DMS53 treated with DMSO at 0.1 percent for 48 hours (cell line): ENCODE results near the gene CELF2.

ENCODE experiments used
- DNase-seq: peaks from one replicate; lab custom pipeline; 2025; ENCODE audit not compliant: unreplicated experiment; lab: John Stamatoyannopoulos, UW

Gene CELF2

GRCh38 chr10:11057018-11057417 lies 39.3 kb downstream of the CELF2 start:
- DNase-seq: no peak

DNA sequence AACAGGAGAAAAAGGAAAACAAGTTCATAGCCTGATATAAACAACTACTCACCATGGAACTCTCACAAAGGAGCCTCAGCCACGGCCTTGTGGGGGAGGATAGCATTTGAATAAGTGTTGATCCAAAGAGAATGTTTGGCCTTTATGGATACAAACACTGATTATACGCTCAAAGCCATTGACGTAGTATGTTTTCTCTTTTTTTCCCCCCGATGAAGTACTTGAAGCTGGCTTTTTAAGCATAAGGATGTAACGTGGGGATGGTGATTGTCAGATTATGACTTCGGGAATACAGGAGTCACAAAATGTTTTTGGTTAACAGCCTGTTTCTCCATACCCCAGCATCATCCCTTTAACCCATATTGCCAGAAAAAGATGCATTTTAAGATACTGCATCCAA lies 39.8 kb downstream of the CELF2 start:
- no peak for DNase-seq

DNA sequence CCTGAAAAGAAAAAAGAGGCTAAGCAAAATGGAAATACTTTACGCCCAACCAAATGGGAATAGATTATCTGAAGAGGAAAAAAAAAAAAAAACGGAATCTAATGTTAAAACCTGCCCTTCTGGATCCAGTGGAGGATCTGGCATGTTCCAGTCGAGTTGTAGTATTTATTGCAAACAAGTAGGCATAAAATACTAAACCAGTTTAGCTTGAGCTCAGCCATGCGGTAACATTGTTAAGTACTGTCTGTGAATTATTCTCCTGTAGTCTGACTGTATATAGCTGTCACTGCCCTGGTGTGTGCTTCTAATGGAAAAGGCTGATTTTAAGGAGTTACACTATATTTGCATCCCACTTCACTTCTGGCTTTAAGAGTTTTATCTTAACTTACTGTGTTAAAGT lies 40.3 kb downstream of the CELF2 start:
- DNase-seq: no peak

DNA sequence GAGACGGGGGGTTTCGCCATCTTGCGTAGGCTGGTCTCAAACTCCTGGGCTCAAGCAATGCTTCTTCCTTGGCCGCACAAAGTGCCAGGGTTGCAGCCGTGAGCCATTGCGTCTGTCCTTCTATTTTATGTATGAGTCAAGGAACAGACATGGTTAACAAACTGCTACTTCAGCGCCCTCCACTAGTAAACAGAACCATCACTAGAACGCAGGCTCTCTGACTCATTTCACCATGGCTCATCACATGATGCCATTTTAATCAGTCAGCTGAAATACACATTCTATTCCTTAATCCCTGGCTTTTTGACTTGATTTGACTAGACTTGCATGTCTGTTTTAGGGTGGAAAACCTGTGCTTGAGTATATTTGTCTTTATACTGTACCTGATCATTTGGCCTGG lies 41.3 kb downstream of the CELF2 start:
- no peak for DNase-seq

GRCh38 chr10:11063856-11064255 lies 46.2 kb downstream of the CELF2 start:
- no peak for DNase-seq

DNA sequence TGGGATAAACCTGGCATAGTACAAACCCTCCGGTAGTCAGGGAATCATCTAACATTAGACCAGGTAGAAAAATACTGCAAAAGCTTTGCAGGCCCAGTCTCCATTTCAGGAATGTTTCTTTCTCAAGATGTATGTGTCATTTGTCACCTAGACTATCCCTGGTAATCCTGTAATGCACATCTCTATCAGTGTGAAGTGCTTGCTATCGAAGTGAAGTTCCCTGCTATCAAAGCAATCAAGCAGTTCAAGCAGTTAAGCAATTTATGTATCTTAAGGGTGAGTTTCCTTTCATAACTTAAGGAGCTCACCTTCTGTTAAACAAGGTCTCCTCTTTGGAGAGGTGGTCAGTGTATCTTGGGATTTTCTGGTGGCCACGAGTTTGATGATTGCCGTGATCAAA lies 47.2 kb downstream of the CELF2 start:
- DNase-seq: no peak

- no peak for DNase-seq
Measured at GRCh38 chr10:11065567-11065966, 47.9 kb downstream of the CELF2 start.

DNA sequence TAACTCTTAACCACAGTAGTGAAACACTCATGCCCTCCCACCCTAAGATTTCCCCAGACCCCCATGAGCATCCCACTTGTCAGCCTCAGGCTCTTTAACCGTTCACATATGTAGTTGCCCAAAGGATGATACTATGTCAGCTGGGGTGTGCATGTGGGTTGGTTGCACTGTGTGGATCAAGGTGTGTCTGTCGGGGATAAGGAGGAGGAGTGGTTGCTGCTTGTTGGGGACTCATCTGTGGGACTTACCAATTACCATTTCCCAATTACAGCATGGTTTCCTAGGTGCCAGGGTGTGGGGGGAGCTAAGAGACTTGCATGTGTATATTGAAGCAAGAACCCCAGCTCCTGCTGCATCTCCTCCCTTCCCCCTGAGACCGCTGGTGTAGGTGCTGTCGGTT lies 48.8 kb downstream of the CELF2 start:
- DNase-seq: no peak

GRCh38 chr10:11068861-11069633 lies 51.4 kb downstream of the CELF2 start:
- DNase-seq: no peak

GRCh38 chr10:11073410-11073809 lies 55.7 kb downstream of the CELF2 start:
- no peak for DNase-seq

DNA sequence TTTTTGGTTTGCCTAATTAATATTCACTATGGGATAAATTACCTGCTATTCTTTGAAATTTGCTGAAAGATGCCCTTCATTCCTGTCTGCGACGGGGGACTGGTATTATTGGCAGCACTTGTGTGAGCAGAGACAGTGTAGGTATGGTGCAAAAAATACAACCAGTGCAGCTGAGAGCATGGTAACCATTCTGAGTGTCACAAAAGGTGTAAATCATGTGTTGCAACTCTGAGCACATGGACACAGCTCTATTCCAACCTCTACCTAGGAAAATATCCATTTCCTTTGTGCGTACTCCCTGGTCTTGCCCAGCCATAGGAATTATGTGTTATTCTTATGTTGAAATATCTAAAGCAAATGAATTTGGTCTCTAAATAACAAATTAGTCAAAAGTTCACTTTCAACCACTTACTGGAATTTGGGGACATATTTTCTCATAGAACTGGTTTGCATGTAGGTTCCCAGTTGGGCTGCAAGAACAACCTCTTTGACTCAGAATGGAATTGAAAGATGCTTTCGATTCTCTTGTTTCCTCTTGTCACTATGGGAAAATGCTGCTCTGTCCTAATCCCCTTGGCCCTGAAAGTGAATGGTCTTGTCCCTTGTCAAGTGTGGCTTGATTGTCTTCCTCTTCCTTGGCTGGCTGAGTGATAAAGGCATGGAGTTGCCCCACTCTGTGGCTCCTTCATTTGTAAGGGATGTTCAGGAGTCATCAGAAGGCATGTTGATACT lies 57.0 kb downstream of the CELF2 start:
- no peak for DNase-seq

DNA sequence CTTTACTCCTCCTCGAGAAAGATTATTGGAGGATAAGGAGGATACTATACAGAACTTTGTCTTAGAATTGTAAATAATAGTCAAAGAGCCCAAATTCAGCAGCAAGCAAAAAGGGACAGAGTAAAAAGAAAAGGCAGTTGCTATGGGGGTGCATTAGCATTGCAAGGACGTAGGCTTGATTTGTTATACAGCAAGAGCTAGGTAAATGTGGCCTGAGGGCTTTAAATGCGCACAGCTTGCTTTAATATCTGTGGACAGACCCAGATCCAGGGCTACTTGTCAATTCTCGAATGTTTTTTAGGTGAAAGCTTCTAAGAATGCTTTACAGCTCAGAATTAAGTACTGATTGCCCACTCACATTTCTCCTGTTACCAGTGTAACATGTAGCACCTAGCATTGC lies 58.5 kb downstream of the CELF2 start:
- DNase-seq: no peak

DNA sequence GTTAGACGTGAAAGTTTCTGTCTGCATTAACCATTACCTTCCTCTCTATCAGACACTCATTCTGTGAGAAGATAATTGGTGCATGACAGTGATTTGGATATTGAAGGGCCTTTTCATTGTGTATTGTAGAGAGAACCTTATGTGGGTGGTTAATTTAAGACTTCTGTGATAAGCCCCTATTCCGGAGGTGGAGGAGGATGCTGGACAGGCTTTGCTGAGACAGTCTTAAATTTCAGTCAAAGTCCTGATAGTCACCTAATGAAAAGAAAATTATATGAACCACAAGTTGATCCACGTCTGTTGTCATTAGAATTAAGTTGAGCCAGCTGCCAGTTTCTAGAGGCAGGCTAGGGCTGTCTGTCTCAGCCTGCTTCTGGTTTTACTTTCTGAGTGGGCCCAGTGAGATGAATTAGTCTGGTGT lies 62.9 kb downstream of the CELF2 start:
- DNase-seq: no peak

DNA sequence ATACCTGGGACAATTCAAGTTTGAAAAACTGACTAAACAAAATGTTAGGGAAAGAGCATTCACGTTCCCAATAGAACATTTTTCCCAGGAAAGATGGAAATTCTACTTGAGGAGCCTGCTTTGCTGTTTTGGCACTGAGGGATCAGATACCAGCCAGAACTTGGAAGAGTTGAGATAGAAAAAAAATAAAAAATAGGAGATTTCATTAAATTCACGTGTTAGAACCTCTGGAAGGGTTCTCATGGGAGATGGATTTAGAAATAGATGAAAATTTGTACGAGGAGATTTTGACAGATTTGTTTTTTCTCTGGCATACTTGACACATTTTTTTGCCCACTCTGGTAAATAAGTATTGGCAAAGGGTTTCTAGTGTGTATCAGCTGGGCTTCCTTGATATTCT lies 63.7 kb downstream of the CELF2 start:
- DNase-seq: no peak

- DNase-seq: no peak
Measured at GRCh38 chr10:11082526-11082925, 64.9 kb downstream of the CELF2 start.

DNA sequence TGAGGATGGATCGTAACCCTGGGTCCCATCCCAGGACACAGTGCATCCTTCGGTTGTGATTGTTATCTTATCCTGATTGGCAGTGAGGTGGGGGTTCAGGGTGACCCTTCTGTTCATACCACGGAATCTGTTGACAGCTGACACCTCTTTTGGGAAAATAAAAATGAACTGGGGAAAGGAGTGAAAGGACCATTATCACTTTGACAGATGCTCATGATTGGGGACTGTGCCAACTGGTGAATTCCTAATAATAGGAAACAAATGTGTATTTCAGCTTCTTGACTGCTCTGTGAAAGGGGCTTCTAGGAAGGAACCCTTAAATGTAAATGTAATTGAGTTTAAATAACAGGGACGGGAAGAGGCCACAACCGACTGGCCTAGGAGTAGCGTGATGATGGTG lies 65.4 kb downstream of the CELF2 start:
- no peak for DNase-seq

DNA sequence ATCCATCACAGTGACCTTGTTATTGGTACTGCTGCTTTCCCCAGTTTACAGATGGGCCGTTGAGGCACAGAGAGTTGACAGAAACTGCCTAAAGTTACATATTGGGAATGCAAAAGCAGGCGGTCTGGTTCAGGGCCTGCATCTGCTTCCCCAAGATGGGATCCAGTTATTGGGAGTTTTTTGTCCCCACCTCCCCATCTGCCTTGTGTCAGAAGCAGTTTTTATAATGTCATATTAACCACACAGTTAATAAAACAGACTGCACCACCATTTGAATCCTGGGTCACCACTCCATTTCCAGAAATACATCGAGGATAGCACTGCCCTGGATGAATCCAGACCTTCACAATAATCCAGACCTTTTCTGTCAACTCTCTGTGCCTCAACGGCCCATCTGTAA lies 67.9 kb downstream of the CELF2 start:
- no peak for DNase-seq

DNA sequence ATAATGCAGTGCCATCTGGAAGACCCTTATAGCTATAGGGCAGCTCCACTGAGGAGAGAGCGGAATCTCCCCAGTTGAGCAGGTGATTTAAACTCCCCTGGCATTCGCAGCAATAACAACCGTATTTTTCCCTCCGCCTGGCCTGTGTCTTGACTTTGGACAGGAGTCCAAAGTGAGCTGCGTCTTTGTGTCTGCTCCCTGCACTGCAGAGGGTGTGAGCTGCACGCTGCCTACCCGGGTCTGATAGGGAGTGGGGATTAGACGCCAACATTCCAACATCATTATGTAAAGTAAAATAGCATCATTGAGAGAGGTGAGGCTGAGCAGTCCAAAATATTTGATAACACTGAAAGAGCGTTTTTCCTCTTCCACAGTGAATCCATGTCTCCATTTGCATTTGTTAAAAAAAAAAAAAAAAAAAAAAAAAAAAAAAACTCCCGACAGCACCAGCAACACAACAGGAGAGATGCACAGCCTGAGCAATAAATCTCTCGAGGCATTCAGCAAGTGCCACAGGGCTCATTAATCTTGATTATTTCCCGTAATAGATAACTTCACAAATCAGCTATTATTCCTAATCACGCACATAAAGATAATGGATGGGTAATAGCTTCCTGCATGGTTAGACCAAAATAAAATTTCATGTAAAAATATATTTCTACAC lies 68.6 kb downstream of the CELF2 start:
- DNase-seq: no peak

GRCh38 chr10:11087372-11087771 lies 69.7 kb downstream of the CELF2 start:
- no peak for DNase-seq

GRCh38 chr10:11088709-11089108 lies 71.0 kb downstream of the CELF2 start:
- DNase-seq: no peak

GRCh38 chr10:11089272-11089671 lies 71.6 kb downstream of the CELF2 start:
- DNase-seq: no peak

DNA sequence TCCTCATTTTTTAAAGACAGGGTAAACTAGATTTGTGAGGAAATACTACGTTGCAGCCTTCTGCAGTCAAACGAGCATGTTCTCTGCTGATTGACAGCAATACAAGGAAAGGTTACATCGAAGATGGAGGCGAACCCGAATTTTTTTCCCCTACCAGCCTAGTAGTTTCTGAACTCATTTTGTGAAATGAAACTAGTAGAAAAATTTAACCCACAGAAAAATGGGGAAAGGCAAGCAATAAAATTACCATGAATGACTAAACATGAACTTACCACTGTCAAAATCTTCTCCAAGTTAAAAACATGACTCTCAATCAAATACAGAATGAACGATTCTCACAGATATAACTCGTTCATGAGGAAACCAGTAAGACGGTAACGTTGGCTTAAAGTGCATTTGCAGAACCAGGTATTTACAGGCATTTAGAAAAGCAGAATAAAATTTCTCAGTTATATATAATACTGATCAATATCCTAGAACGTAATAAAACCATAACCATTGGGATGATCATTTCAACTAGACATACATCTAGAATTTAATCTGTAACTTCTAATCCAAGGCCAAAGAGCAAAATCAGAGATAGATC lies 73.9 kb downstream of the CELF2 start:
- DNase-seq: no peak
